Right ventricle myocardium superior (tissue), 1 donor: ENCODE data around the gene MTF1. TPM values are rescaled to one million over a fixed set of nuclear protein-coding genes. Genes with fewer than 3 reads are reported as not detected.
A peak's percentile ranks its signal among the peaks of the same experiment; 100 is the strongest.

Experiments
- ATAC-seq: fragments of 200-7000 bp; cut with Tn5 transposase; one replicate; pipeline ENCODE4 v1.9.1; 2020; ENCODE audit warnings: mild to moderate bottlenecking; ENCODE audit not compliant: poor library complexity
- DNase-seq: peaks from one replicate; pipeline ENCODE4 v3.0.0-alpha.2; 2020
- intact Hi-C: fragments of 100-400 bp; cut with DNase I; formaldehyde crosslinking; loops from one replicate; pipeline ENCODE4 v1.11.2; 2022
- total RNA-seq: library from RNA; stranded (reverse); fragmentation: NEBNext Ultra II Directional; extraction: Animal tissue kit (Norgen Biotek cat#: 25700); gene quantifications from one replicate; pipeline ENCODE4 v1.2.1, GENCODE V29; 2021
- donor health status: DM: no; HTN: yes; CAD: no; lungs with severe emphysema.

MTF1 gene
- total RNA-seq, 1 donor from 2014 or later = 12.5 TPM

DNA sequence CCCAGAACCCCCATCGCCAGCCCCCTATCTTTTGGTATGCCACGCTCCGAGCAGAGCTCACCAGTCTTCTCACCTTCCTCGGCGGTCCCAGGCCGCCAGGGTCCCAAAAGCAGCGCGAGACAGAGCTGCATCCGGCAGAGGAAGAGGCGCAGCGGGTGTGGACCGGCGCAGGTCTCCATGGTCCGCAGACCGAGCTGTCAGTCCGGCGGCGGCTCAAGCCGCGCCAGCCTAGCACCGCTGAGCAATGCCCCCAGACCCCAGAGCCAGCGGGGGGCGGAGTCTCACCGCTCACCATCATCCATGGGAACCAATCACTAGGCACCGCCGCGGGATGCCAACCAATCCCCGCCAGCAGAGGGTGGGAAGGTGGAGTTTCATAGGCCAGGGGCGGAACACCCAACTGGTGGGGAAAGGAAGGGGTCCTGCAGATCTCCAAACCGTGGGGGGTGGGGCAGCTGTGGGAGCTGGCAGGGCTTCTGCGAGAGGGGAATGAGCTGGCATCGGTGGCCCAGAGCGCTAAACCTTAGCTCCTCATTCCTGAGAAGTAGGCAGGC, 94.4 kb downstream of the MTF1 start, which contains the start of gene EPHA10:
Gene EPHA10 (minus strand): TSS at position 233 of the 554 bp plus-strand sequence. CDS start 54 bp downstream, at position 179.
- intact Hi-C loops = no loop called here
- DNase-seq (no peak), ATAC-seq (no peak)

DNA sequence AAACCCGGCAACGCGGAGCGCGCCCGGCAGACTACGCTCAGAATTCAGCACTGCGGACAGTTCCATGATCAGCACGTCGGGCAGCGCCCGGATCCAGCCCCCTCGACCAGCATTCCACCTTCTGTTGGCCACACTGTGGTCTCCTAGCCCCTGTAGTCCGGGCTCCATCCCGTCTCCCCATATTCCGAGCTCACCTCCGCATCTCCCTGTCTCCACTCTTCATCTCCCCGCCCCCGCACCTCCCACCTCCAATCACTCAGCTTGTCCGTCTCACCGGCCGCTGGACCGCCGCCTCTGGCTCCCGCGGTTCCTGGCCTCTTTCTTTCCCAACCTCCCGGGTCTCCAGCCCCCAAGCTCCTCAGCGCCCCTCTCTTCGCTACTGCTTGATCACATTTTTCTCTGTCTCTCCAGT, 95.0 kb downstream of the MTF1 start:
- intact Hi-C loops = no loop called here
- DNase-seq (peak; percentile 41), ATAC-seq (peak; percentile 53)

DNA sequence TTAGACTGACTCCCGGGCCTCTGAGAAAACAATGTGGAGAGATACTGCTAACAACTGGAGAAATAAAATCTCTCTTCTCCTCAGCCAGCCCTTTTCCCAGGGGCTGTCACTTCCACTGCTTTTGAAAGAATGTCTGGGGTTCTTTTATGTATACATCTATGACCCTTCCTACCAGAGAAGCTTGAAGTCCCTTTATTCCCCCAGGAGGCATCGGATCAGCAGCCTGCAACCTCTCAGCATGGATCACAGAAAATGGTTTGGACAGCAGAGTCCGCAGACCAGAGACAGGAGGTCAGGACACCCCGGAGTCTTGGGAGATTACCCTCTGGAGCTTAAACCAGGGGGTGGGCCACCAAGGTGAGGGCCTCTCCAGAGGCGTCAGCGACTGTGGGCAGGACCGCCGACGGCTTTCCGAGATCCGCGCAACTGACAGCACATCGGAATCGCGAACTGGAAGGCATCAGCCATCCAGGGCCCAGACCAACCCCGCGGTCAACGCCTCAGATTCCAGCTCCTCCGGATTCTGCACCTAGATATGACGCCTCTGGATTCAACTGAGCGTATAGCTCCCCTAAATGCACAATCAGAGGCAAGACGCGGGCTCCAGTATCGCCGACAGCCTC, 95.5 kb downstream of the MTF1 start:
- no peak for DNase-seq
- no peak for ATAC-seq
- intact Hi-C loops = no loop called here

DNA sequence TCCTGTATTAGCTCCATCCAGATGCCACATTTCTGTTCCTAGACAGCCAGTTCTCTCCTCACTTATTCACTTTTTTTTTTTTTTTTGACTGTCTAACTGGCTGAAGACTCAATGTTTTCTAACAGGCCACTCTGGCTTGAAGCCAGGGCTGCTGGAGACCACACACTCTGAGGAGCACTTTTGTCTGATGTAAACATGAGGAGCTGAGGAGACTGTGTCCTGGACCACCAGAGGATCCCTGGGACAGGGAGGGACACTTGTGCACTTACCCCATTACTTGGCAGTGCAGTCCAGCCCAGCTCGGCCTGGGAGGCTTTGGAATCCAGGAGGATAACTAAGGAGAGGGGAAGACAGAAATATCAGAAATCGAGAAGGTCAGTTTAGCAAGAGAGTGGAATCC, 96.9 kb downstream of the MTF1 start:
- DNase-seq (no peak), ATAC-seq (no peak)
- intact Hi-C loops = no loop called here

DNA sequence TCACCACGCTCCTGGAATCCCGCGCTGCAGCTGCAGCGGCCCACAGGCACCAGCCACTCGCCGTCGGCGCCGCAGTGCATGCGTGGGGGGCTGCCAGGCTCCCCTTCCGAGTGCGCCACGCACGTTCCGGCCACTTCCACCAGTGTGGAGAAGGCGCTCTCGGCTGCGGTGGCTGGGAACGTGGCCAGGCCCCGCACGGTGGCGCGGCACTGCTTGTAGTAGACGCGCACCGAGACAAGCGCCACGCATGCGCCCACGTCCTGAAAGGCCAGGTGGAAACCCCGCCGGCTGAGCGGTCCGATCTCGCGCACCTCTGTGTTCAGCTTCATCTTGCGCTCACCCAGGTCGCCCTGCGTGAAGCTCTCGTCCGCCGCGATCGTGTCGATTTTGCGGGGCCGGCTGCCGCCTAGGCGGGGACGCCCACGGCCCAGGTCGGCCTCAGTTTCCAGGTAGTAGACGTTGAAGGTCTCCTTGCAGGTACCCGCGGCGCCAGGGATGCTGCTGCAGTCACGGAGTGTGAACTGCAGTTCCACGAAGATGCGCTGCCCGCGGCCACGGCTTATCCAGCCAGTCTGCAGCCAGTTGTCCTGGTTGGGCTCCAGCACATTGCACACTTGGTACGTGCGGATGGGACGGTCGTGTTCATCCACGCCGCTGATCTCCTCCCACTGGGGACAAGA, 97.8 kb downstream of the MTF1 start:
- DNase-seq (no peak), ATAC-seq (no peak)
- intact Hi-C loops = no loop called here

Other genes starting within 250 kb of the MTF1 start
- gene RSPO1, start 224.7 kb downstream of the MTF1 start, total RNA-seq = not detected
- gene CDCA8, start 167.1 kb downstream of the MTF1 start, total RNA-seq = 0.46 TPM
- gene EPHA10, start 94.5 kb downstream of the MTF1 start, total RNA-seq = 0.13 TPM
- gene MANEAL, start 65.7 kb downstream of the MTF1 start, total RNA-seq = 0.91 TPM
- gene C1orf122, start 51.8 kb downstream of the MTF1 start, total RNA-seq = 52.2 TPM
- 4.5 TPM for gene YRDC, start 51.4 kb downstream of the MTF1 start, total RNA-seq
- gene INPP5B, start 87.5 kb upstream of the MTF1 start, total RNA-seq = 8.7 TPM
- gene SF3A3, start 130.4 kb upstream of the MTF1 start, total RNA-seq = 23.5 TPM
- gene FHL3, start 145.9 kb upstream of the MTF1 start, total RNA-seq = 25.4 TPM
- 46.5 TPM for gene UTP11, start 153.1 kb upstream of the MTF1 start, total RNA-seq
- gene POU3F1, start 187.2 kb upstream of the MTF1 start, total RNA-seq = 0.16 TPM